K562 (cell line): ENCODE results near the gene PYGM. TPM values are rescaled to one million over a fixed set of nuclear protein-coding genes. Genes with fewer than 3 reads are reported as not detected.
A peak's percentile ranks its signal among the peaks of the same experiment; 100 is the strongest.

Source experiments
- AFF4 ChIP-seq: sonication (generic); formaldehyde crosslinking; IDR thresholded peaks from 2 replicates; pipeline ENCODE4 v1.8.0; 2023; ENCODE audit warnings: mild to moderate bottlenecking, missing genetic modification reagents
- ATF3 ChIP-seq, 2 experiments: fragments of 450-650 bp in 1 of 2; sonication (generic) in 1 of 2; formaldehyde crosslinking in 1 of 2; IDR thresholded peaks in 1 of 2; conservative IDR thresholded peaks in 1 of 2; 2 replicates each; pipeline versions ENCODE4 v1.6.1 to v1.8.1; 2016 to 2023; ENCODE audit warnings: mild to moderate bottlenecking in 2 of 2, moderate library complexity in 2 of 2, inconsistent platforms in 1 of 2, missing genetic modification reagents in 1 of 2
- BRD9 ChIP-seq: fragments of 450-650 bp; IDR thresholded peaks from 2 replicates; pipeline ENCODE4 v1.6.1; 2018; ENCODE audit warnings: low read depth; ENCODE audit not compliant: partially characterized antibody
- CLOCK ChIP-seq: fragments of 250-450 bp; sonication (Bioruptor Pico); IDR thresholded peaks from 2 replicates; pipeline ENCODE4 v1.4.0; 2020; ENCODE audit warnings: mild to moderate bottlenecking, moderate library complexity, borderline replicate concordance
- CTCFL ChIP-seq: IDR thresholded peaks from 2 replicates; pipeline ENCODE4 v1.6.1; 2011; ENCODE audit warnings: borderline replicate concordance, low read depth, mild to moderate bottlenecking, moderate library complexity, low read length; ENCODE audit not compliant: insufficient read depth, poor library complexity, severe bottlenecking
- ELF2 ChIP-seq: fragments of 250-450 bp; sonication (Bioruptor Pico); IDR thresholded peaks from 2 replicates; pipeline ENCODE4 v1.5.0; 2021; ENCODE audit warnings: mild to moderate bottlenecking
- FUS ChIP-seq: fragments of 200-400 bp; formaldehyde crosslinking; optimal IDR thresholded peaks from 2 replicates; pipeline ENCODE3; 2017; ENCODE audit warnings: low read depth, low read length
- HNRNPL ChIP-seq: fragments of 200-400 bp; formaldehyde crosslinking; IDR thresholded peaks from 2 replicates; pipeline ENCODE4 v1.6.1; 2017; ENCODE audit warnings: low read depth, mild to moderate bottlenecking, low read length
- KLF1 ChIP-seq: fragments of 450-650 bp; IDR thresholded peaks from 2 replicates; pipeline ENCODE4 v1.6.1; 2016; ENCODE audit warnings: missing genetic modification characterization, missing compliant biosample characterization
- KLF16 ChIP-seq: IDR thresholded peaks from 2 replicates; pipeline ENCODE4 v1.6.1; 2016; ENCODE audit warnings: antibody characterized with exemption
- MECOM ChIP-seq: fragments of 250-450 bp; sonication (Bioruptor Pico); IDR thresholded peaks from 2 replicates; pipeline ENCODE4 v1.8.0; 2022; ENCODE audit warnings: inconsistent platforms
- SNIP1 ChIP-seq: fragments of 450-650 bp; IDR thresholded peaks from 2 replicates; pipeline ENCODE4 v1.7.1; 2017; ENCODE audit warnings: low read depth, mild to moderate bottlenecking
- YY1 ChIP-seq, 3 experiments: IDR thresholded peaks; 2 replicates each; pipeline ENCODE4 v1.6.1; 2011; ENCODE audit warnings: low read length in 2 of 3, mild to moderate bottlenecking in 2 of 3, moderate library complexity in 2 of 3, borderline replicate concordance in 1 of 3, control low read depth in 1 of 3, low read depth in 1 of 3; ENCODE audit not compliant: insufficient read depth in 3 of 3, insufficient replicate concordance in 2 of 3, control insufficient read depth in 1 of 3, insufficient read length in 1 of 3; ENCODE audit errors: extremely low read depth in 1 of 3
- ZNF23 ChIP-seq: fragments of 250-450 bp; sonication (Bioruptor Pico); IDR thresholded peaks from 2 replicates; pipeline ENCODE4 v1.4.0; 2020; ENCODE audit warnings: mild to moderate bottlenecking
- ZNF699 ChIP-seq: fragments of 250-450 bp; sonication (Bioruptor Pico); IDR thresholded peaks from 2 replicates; pipeline ENCODE4 v1.8.0; 2021; ENCODE audit warnings: mild to moderate bottlenecking, moderate library complexity; ENCODE audit not compliant: insufficient replicate concordance
- ZNF79 ChIP-seq: fragments of 250-450 bp; sonication (Bioruptor Pico); IDR thresholded peaks from 2 replicates; pipeline ENCODE4 v1.4.0; 2020; ENCODE audit warnings: low read depth, mild to moderate bottlenecking, moderate library complexity
- polyA plus RNA-seq, 8 experiments: library from polyadenylated mRNA; depleted of rRNA in 4 of 8; stranded (reverse) in 5 of 8; unstranded in 3 of 8; fragments of >200 nt; fragmentation: Nextera tagmentation in 2 of 8; fragmentation: Illumina TruSeq in 1 of 8; extraction: Ambion mirVana in 2 of 8; extraction: Trizol in 1 of 8; gene quantifications; 2 replicates each; pipeline versions ENCODE4 v1.2.1 to v1.2.3, GENCODE V29; 2011 to 2014; ENCODE audit warnings: inconsistent platforms in 1 of 8, missing spikeins in 1 of 8
- total RNA-seq, 7 experiments: library from RNA; depleted of rRNA in 6 of 7; stranded (reverse); fragments of >200 nt in 6 of 7; fragmentation: Illumina TruSeq in 2 of 7; extraction: Trizol in 2 of 7; gene quantifications; 2 replicates each; pipeline versions ENCODE4 v1.2.1 to v1.2.3, GENCODE V29; 2011 to 2021; ENCODE audit warnings: low replicate concordance in 1 of 7

Gene PYGM
- total and polyA plus RNA-seq, 9 of the 15 experiments (the other 6 are each of a cell fraction or from before 2014, with no cell fraction given) = 0.07 to 1.5 (median 0.68) TPM

- peak; percentile 74 for TF ChIP-seq CTCFL
- TF ChIP-seq SNIP1 = no peak
- peak; percentile 65; the same call in 1 of the 2 replicates for TF ChIP-seq HNRNPL
- no peak for TF ChIP-seq ZNF23 (CRISPR knock-in tag)
- no peak for TF ChIP-seq ZNF79
- peak; percentile 74; the same call in 1 of the 2 replicates for TF ChIP-seq AFF4 (CRISPR knock-in tag)
- TF ChIP-seq ATF3 (IDR thresholded peaks at IDR 0.05) = peak; percentile 48
- TF ChIP-seq ATF3 (CRISPR knock-in tag; conservative IDR thresholded peaks at IDR 0.05) = no peak
- TF ChIP-seq FUS = no peak
- no peak for TF ChIP-seq ZNF699 (CRISPR knock-in tag)
- no peak for TF ChIP-seq KLF1 (tag)
- no peak for TF ChIP-seq MECOM (CRISPR knock-in tag)
- no peak for TF ChIP-seq BRD9
- TF ChIP-seq ELF2 (CRISPR knock-in tag) = no peak
- no peak for TF ChIP-seq CLOCK (CRISPR knock-in tag)
- TF ChIP-seq YY1 (IDR thresholded peaks at IDR 0.05; ENCODE audit: borderline replicate concordance in 1 of 3, control insufficient read depth in 1 of 3, extremely low read depth in 1 of 3, insufficient read depth in 3 of 3, insufficient read length in 1 of 3, insufficient replicate concordance in 2 of 3, low read depth in 1 of 3, low read length in 2 of 3) = no peak
- TF ChIP-seq KLF16 = no peak
Observed at GRCh38 chr11:64742889-64743590, 16.7 kb downstream of the PYGM start (continued).
